Hepatocyte (in vitro differentiated cells): ENCODE measurements around the gene UMAD1. TPM values are rescaled to one million over a fixed set of nuclear protein-coding genes. Genes with fewer than 3 reads are reported as not detected.

Experiments used
- DNase-seq: peaks from one replicate; pipeline ENCODE4 v3.0.0-alpha.2; 2016; ENCODE audit warnings: low spot score
- H2AFZ ChIP-seq: fragments of 200-600 bp; sonication (generic); 2 replicates; pipeline ENCODE4 v1.6.0; 2016; ENCODE audit warnings: antibody characterized with exemption, mild to moderate bottlenecking
- H3K27ac ChIP-seq: fragments of 200-600 bp; sonication (generic); 2 replicates; pipeline ENCODE4 v1.5.1; 2016; ENCODE audit warnings: mild to moderate bottlenecking
- H3K27me3 ChIP-seq: fragments of 200-600 bp; sonication (generic); 2 replicates; pipeline ENCODE4 v1.6.1; 2016
- H3K36me3 ChIP-seq: fragments of 200-600 bp; sonication (generic); replicated peaks from 2 replicates; pipeline ENCODE4 v1.5.1; 2016; ENCODE audit warnings: low read depth; ENCODE audit not compliant: insufficient read depth
- H3K4me1 ChIP-seq: fragments of 200-600 bp; sonication (generic); 2 replicates; pipeline ENCODE4 v1.5.1; 2016; ENCODE audit warnings: mild to moderate bottlenecking, moderate library complexity; ENCODE audit not compliant: insufficient read depth
- H3K4me2 ChIP-seq: fragments of 200-600 bp; sonication (generic); 2 replicates; pipeline ENCODE4 v1.6.0; 2016
- H3K4me3 ChIP-seq: fragments of 200-600 bp; sonication (generic); 2 replicates; pipeline ENCODE4 v1.5.1; 2016; ENCODE audit warnings: mild to moderate bottlenecking
- H3K79me2 ChIP-seq: fragments of 200-600 bp; sonication (generic); 2 replicates; pipeline ENCODE4 v1.6.0; 2017; ENCODE audit warnings: mild to moderate bottlenecking
- H3K9me2 ChIP-seq: fragments of 200-600 bp; sonication (generic); replicated peaks from 2 replicates; pipeline ENCODE4 v1.6.0; 2017; ENCODE audit warnings: mild to moderate bottlenecking; ENCODE audit not compliant: insufficient read depth
- H3K9me3 ChIP-seq: fragments of 200-600 bp; sonication (generic); 2 replicates; pipeline ENCODE4 v1.5.1; 2016; ENCODE audit warnings: low read depth, mild to moderate bottlenecking
- H4K20me1 ChIP-seq: fragments of 200-600 bp; sonication (generic); 2 replicates; pipeline ENCODE4 v1.6.0; 2016; ENCODE audit warnings: mild to moderate bottlenecking; ENCODE audit not compliant: insufficient read depth, poor library complexity, severe bottlenecking
- CTCF ChIP-seq: fragments of 200-600 bp; sonication (generic); IDR thresholded peaks from 2 replicates; pipeline ENCODE4 v1.5.1; 2016; ENCODE audit warnings: antibody characterized with exemption, mild to moderate bottlenecking; ENCODE audit not compliant: poor library complexity
- EZH2 ChIP-seq: fragments of 200-600 bp; sonication (generic); IDR thresholded peaks from 2 replicates; pipeline ENCODE4 v1.6.1; 2016; ENCODE audit warnings: antibody characterized with exemption, mild to moderate bottlenecking, borderline replicate concordance
- EZH2phosphoT487 ChIP-seq: fragments of 200-600 bp; sonication (generic); IDR thresholded peaks from one replicate; pipeline ENCODE4 v1.6.1; 2018; ENCODE audit warnings: antibody characterized with exemption, mild to moderate bottlenecking, low read depth, moderate library complexity; ENCODE audit not compliant: unreplicated experiment, severe bottlenecking
- WGBS: methylation state at CpG from one replicate; pipeline ENCODE4 v1.1.6; 2016; ENCODE audit warnings: low lambda C conversion rate; ENCODE audit errors: missing lambda C conversion rate; 5-methylcytosine and 5-hydroxymethylcytosine counted together
- polyA plus RNA-seq: library from polyadenylated mRNA; unstranded; fragments of >200 nt; fragmentation: Nextera tagmentation; extraction: Ambion mirVana; gene quantifications from 2 replicates; pipeline ENCODE4 v1.2.1, GENCODE V29; 2016
- total RNA-seq: library from RNA; depleted of rRNA; stranded (reverse); fragments of >200 nt; gene quantifications from 2 replicates; pipeline ENCODE4 v1.2.3, GENCODE V29; 2014

UMAD1 gene
- total and polyA plus RNA-seq, 2 experiments from 2014 or later = 15.7 to 29.0 TPM

GRCh38 chr7:7639421-7639820 is 1.1 kb upstream of the UMAD1 start:
- H3K36me3 ChIP-seq = no peaks in the 10 kb centered on the region
- no peaks in the 10 kb centered on the region for H3K27me3 ChIP-seq
- peak overlapping the region; percentile 97 for H2AFZ ChIP-seq
- H3K4me3 ChIP-seq = peak overlapping the region; percentile 44
- H3K4me2 ChIP-seq = peak overlapping the region; percentile 83
- H3K9me2 ChIP-seq = no peaks in the 10 kb centered on the region
- WGBS = 24% methylated on average over 5 of the region's 5 CpGs
- peak overlapping the region; percentile 54 for H3K27ac ChIP-seq
- no peak for DNase-seq
- no peaks in the 10 kb centered on the region for H3K4me1 ChIP-seq
- peaks cover 25% of the 10 kb centered on the region for H3K79me2 ChIP-seq
- no peaks in the 10 kb centered on the region for H4K20me1 ChIP-seq
- TF ChIP-seq EZH2 (no peak), CTCF (no peak), EZH2phosphoT487 (no peak)
- H3K9me3 ChIP-seq = no peaks in the 10 kb centered on the region

- no peaks in the 10 kb centered on the region for H3K27me3 ChIP-seq
- peak overlapping the region; percentile 97 for H2AFZ ChIP-seq
- no peaks in the 10 kb centered on the region for H3K4me1 ChIP-seq
- H3K9me2 ChIP-seq = no peaks in the 10 kb centered on the region
- TF ChIP-seq EZH2 (no peak), CTCF (no peak), EZH2phosphoT487 (no peak)
- no peaks in the 10 kb centered on the region for H4K20me1 ChIP-seq
- WGBS = 0% methylated on average over 19 of the region's 19 CpGs
- peak overlapping the region; percentile 54 for H3K27ac ChIP-seq
- peaks cover 29% of the 10 kb centered on the region for H3K79me2 ChIP-seq
- H3K4me3 ChIP-seq = peak overlapping the region; percentile 44
- DNase-seq = peak; percentile 46
- H3K36me3 ChIP-seq = no peaks in the 10 kb centered on the region
- no peaks in the 10 kb centered on the region for H3K9me3 ChIP-seq
- peak overlapping the region; percentile 83 for H3K4me2 ChIP-seq
These were observed 718 bp upstream of the UMAD1 start for GRCh38 chr7:7639847-7640220.

- Histone ChIP-seq H4K20me1 (no peaks in the 10 kb centered on the region), H3K27ac (peak overlapping the region; percentile 74), H2AFZ (peak overlapping the region; percentile 79), H3K79me2 (peaks cover 43% of the 10 kb centered on the region), H3K27me3 (no peaks in the 10 kb centered on the region), H3K4me2 (peak overlapping the region; percentile 94), H3K4me1 (no peaks in the 10 kb centered on the region), H3K36me3 (no peaks in the 10 kb centered on the region), H3K9me2 (no peaks in the 10 kb centered on the region), H3K9me3 (no peaks in the 10 kb centered on the region), H3K4me3 (peak overlapping the region; percentile 28)
- 4% methylated on average over 22 of the region's 22 CpGs for WGBS
- peak; percentile 15 for DNase-seq
- TF ChIP-seq CTCF (no peak), EZH2phosphoT487 (no peak), EZH2 (no peak)
These were observed 644 bp downstream of the UMAD1 start for GRCh38 chr7:7641129-7641663.

GRCh38 chr7:7642081-7642480 is 1.5 kb downstream of the UMAD1 start:
- Histone ChIP-seq H4K20me1 (no peaks in the 10 kb centered on the region), H3K9me2 (no peaks in the 10 kb centered on the region), H3K27ac (peak overlapping the region; percentile 74), H3K4me3 (peak overlapping the region; percentile 28), H2AFZ (no peak overlapping the region), H3K27me3 (no peaks in the 10 kb centered on the region), H3K79me2 (peaks cover 49% of the 10 kb centered on the region), H3K36me3 (no peaks in the 10 kb centered on the region), H3K4me1 (no peaks in the 10 kb centered on the region), H3K9me3 (no peaks in the 10 kb centered on the region), H3K4me2 (peak overlapping the region; percentile 94)
- TF ChIP-seq EZH2 = no peak
- no peak for TF ChIP-seq CTCF
- DNase-seq = peak; percentile 35
- WGBS = 50% methylated on average over 6 of the region's 6 CpGs
